Thymus (tissue), 11 donors: Measurements from ENCODE around the gene KCNQ1. TPM values are rescaled to one million over a fixed set of nuclear protein-coding genes. Genes with fewer than 3 reads are reported as not detected.

Source experiments
- DNase-seq, 9 donors: peaks; one replicate each; pipeline ENCODE4 v3.0.0-alpha.2; 2013; ENCODE audit warnings: low spot score in 9 of 9, low read depth in 6 of 9, missing footprints in 1 of 9
- H3K27ac ChIP-seq, 2 donors: one replicate each; pipeline ENCODE4 v1.5.1; 2013; ENCODE audit warnings: control low read depth in 1 of 2, low read depth in 1 of 2, low read length in 1 of 2, mild to moderate bottlenecking in 1 of 2, moderate library complexity in 1 of 2
- H3K27me3 ChIP-seq, 2 donors: one replicate each; pipeline ENCODE4 v1.5.1; 2013; ENCODE audit warnings: low read length in 1 of 2; ENCODE audit not compliant: control insufficient read depth in 2 of 2, insufficient read depth in 1 of 2
- H3K36me3 ChIP-seq, 2 donors: one replicate each; pipeline ENCODE4 v1.5.1; 2013; ENCODE audit warnings: low read length in 1 of 2, mild to moderate bottlenecking in 1 of 2, moderate library complexity in 1 of 2; ENCODE audit not compliant: control insufficient read depth in 2 of 2, insufficient read depth in 2 of 2
- H3K4me1 ChIP-seq, 2 donors: one replicate each; pipeline ENCODE4 v1.5.1; 2013; ENCODE audit warnings: low read length in 2 of 2; ENCODE audit not compliant: control insufficient read depth in 2 of 2, insufficient read depth in 2 of 2
- H3K4me3 ChIP-seq, 2 donors: one replicate each; pipeline ENCODE4 v1.5.1; 2013; ENCODE audit warnings: low read length in 2 of 2, control low read depth in 1 of 2, mild to moderate bottlenecking in 1 of 2
- H3K9me3 ChIP-seq, 2 donors: one replicate each; pipeline ENCODE4 v1.5.1; 2013; ENCODE audit warnings: low read length in 1 of 2, mild to moderate bottlenecking in 1 of 2; ENCODE audit not compliant: control insufficient read depth in 2 of 2, insufficient read depth in 1 of 2
- WGBS: extraction: QIAGEN DNeasy Blood & Tissue Kit; methylation state at CpG from one replicate; pipeline ENCODE4 v1.1.7; 2013; 5-methylcytosine and 5-hydroxymethylcytosine counted together
- polyA plus RNA-seq: library from polyadenylated mRNA; stranded (reverse); fragments of 200-250 nt; gene quantifications from one replicate; pipeline ENCODE4 v1.2.3, GENCODE V29; 2013
- total RNA-seq: library from RNA; stranded (reverse); fragments of 120-200 nt; gene quantifications from one replicate; pipeline ENCODE4 v1.2.4, GENCODE V29; 2013
- donor health status: healthy.

The KCNQ1 gene
- total and polyA plus RNA-seq, 2 donors: 0.94 to 3.7 TPM

DNA sequence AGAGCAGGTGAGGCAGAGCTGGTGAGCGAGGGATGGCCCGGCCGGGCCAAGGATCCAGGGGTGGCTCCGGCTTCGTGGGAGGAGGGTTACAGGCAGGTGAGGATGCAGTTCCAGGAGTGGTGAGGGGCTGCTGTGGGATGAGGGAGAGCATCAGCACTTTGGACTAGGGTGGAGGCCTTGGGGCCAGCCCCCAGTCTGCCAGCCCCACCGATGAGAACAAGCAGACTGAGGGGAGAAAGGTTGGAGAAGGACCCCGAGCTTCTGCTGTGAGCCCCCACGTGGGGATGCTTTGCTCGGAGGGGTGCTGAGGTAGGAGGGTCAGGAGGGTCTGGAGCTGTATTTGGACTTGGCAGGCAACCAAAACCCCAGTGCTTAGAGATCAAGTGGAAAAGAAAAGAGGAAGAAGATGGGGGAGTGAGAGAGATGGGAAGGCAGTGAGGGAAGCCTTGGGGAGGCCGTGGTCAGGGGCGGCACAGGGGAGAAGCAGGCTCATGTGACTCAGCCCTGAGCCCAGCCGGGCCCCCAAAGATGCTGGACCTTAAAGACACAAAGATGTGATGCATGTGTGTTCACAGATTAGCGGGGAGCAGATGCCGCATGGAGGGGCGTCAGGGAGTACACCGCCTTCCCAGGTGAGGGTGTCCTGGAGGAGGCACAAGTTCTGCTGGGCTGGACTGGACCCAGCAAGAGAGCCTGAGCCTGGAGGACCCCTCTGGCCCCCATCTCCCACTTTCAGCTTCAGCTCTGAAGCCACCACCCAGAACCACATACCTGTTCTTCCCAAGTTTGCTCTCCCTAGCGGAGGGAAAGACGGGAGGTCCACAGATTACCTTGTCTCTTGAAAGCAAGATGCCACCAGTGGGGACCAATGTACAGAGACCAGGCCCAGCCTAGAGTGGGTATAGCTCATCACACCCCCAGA lies 349.5 kb downstream of the KCNQ1 start:
- Histone ChIP-seq H3K36me3 (no peaks in the 10 kb centered on the region), H3K27ac (no peak overlapping the region), H3K9me3 (peaks cover 0 to 17% of the 10 kb centered on the region in 2 donors), H3K27me3 (peaks cover 7 to 32% of the 10 kb centered on the region in 2 donors), H3K4me3 (no peak overlapping the region), H3K4me1 (peaks cover 0 to 8% of the 10 kb centered on the region in 2 donors)
- DNase-seq: no peak
- WGBS: 70% methylated on average over 18 of the region's 18 CpGs

DNA sequence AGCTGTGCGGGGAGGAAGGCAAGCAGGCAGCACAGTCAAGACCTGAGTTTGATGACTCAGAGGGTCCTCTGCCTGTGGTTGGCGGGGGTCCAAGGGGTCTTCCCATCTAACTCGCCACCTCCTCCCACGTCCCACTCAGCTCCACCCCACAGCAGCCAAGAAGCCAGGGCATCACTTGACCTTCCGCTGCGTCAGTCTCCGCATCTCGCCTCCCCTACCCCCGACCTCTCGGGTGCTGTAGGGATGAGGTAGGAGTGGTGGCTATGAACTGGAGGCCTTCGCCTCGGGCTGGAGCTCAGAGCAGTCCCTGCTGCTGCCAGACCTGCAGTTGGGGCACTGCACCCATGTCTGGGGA lies 350.1 kb downstream of the KCNQ1 start:
- WGBS: 97% methylated on average over 12 of the region's 12 CpGs
- no peak for DNase-seq
- Histone ChIP-seq H3K27me3 (peaks cover 7 to 26% of the 10 kb centered on the region in 2 donors), H3K27ac (no peak overlapping the region), H3K4me3 (no peak overlapping the region), H3K36me3 (no peaks in the 10 kb centered on the region), H3K9me3 (peaks cover 0 to 23% of the 10 kb centered on the region in 2 donors), H3K4me1 (peaks cover 0 to 8% of the 10 kb centered on the region in 2 donors)

DNA sequence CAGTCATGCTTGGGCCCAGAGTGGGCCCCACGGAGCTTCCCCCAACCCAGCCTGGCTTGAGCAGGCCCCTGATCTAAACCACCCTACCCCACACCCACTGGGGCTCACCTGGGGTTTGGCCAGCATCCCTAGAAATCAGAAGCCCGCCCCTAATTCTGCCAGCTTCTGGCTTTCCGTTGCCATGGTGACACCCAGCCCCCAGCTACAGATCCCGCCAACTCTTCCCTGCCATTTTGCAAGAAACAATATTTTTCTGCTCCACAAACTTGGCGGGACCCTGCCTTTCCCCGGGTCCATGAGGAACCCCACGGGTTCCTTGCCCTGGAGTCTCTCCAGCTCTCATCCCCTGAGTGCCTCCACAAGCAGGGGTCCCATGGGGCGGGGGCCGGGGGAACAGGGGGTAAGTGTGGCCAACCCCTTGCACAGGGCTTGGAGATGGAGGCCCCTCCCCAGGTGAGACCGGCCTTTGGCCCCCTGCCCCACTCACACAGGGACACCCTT lies 350.7 kb downstream of the KCNQ1 start:
- peaks cover 0 to 28% of the 10 kb centered on the region in 2 donors for H3K9me3 ChIP-seq
- H3K27ac ChIP-seq: no peak overlapping the region
- DNase-seq: no peak
- peaks cover 0 to 8% of the 10 kb centered on the region in 2 donors for H3K4me1 ChIP-seq
- peaks cover 4 to 20% of the 10 kb centered on the region in 2 donors for H3K27me3 ChIP-seq
- H3K36me3 ChIP-seq: no peaks in the 10 kb centered on the region
- WGBS: 98% methylated on average over 10 of the region's 10 CpGs
- H3K4me3 ChIP-seq: no peak overlapping the region

DNA sequence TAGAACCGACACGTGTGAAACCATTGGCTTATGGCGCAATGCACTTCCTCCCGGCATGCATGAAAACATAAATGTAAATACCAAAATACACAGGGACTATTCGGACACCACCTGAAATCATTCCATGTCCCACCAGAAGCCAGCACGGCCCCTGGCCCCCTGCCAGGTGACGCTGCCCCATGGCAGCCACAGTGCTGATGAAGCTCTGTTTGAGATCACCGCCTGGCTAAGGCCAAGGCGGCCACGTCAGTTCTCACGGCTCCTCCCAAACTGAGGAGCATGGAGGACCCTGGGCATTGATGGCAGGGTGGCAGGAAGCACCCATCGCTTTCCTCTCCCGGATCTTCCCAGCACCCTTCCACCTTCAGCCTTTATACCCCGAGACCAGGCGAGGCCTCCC lies 351.3 kb downstream of the KCNQ1 start:
- H3K9me3 ChIP-seq: peaks cover 0 to 28% of the 10 kb centered on the region in 2 donors
- H3K36me3 ChIP-seq: no peaks in the 10 kb centered on the region
- peaks cover 1 to 15% of the 10 kb centered on the region in 2 donors for H3K27me3 ChIP-seq
- peaks cover 0 to 8% of the 10 kb centered on the region in 2 donors for H3K4me1 ChIP-seq
- no peak for DNase-seq
- H3K27ac ChIP-seq: no peak overlapping the region
- H3K4me3 ChIP-seq: no peak overlapping the region
- WGBS: 98% methylated on average over 15 of the region's 15 CpGs

DNA sequence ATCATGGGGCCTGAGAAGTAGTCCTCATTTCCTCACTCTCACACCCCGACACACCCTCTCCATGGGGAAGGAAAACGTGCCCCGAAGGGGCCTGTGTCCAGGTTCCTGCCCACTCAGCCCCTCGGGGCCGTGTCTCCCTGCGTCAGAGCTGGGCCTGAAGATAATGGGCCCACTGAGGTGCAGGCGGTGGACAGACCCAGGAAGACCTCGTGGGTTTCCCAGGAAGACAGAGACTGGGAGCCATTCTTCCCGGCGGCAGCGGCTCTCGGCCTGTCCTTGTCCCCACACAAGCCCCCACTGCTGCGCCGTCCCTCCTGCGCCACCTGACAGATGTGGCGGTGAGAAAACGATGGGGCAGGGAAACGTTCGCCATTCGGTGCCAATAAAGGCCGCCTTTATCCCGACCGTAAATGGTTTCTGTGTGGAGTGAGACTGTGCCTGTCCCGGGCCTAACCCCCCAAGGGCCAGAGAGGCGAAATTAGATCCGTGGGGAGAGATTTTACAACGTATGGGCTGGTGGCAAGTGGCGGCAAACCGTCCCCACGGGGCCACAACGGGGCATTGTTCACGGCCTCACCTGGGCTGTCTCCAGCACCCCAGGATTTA lies 351.8 kb downstream of the KCNQ1 start:
- H3K9me3 ChIP-seq: peaks cover 0 to 28% of the 10 kb centered on the region in 2 donors
- 93% methylated on average over 32 of the region's 32 CpGs for WGBS
- DNase-seq: no peak
- H3K36me3 ChIP-seq: no peaks in the 10 kb centered on the region
- no peak overlapping the region for H3K4me3 ChIP-seq
- no peak overlapping the region for H3K27ac ChIP-seq
- H3K27me3 ChIP-seq: peaks cover 0 to 12% of the 10 kb centered on the region in 2 donors
- peaks cover 0 to 3% of the 10 kb centered on the region in 2 donors for H3K4me1 ChIP-seq

DNA sequence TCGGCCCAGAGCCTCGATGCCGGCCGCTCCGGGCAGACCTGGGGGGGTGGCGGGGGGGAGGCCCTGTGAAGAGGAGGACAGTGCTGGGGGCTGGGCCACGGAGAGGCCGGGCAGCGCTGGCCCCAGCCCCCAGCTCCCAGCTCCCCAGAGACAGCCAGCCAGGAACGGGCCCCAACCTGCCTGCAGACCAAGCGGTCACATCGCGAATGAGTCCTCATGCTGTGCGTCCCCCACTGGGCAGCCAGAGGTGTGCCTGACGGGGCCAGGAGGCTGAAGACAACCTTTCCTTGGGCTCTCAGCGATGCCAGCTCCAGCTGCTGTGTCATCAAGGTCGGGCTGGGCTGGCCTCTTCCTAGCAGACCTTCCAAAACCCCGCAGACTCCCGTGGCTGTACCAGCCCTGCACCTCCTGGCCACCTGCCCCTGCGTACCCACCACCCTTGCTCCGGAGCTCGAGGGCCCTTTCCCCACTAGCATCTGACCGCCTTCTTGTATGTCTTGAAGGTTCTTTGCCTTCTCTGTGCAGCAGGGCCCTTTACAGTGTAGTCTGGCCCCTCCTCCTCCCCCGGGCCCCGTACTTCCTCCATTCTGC lies 352.4 kb downstream of the KCNQ1 start:
- 90% methylated on average over 25 of the region's 25 CpGs for WGBS
- Histone ChIP-seq H3K27ac (no peak overlapping the region), H3K36me3 (no peaks in the 10 kb centered on the region), H3K4me1 (no peaks in the 10 kb centered on the region), H3K4me3 (no peak overlapping the region), H3K27me3 (peaks cover 0 to 5% of the 10 kb centered on the region in 2 donors), H3K9me3 (peaks cover 0 to 22% of the 10 kb centered on the region in 2 donors)
- no peak for DNase-seq

DNA sequence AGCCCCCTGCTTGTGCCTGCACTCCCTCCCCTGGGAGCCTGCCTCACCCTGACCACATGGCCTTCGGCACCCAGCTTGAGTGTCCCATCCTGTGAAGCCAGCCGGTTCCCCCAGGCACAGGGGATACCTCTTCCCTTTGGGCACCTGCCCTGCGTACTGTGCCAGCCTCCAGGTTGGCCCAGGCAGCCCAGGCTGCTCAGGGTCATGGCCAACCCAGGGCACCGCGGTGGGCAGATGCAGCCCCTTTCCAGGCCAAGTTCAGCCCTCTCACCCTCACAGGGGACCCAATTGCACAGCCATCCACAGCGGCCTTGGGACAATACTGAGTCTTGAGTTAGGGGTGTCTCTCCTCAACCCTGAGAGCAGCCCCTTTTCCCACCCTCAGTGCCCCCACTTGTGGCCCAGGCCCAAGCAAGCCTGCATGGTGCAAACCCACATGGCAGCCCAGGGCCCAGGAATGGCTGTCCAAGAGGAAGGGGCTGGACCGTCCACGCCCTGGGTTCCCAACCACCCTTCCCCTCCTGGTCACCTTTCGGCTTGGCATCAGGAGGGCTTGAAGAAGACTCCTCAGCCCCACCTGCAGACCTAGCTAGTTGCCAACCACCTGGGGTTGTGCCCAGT lies 353.0 kb downstream of the KCNQ1 start:
- no peak for DNase-seq
- Histone ChIP-seq H3K9me3 (peaks cover 0 to 20% of the 10 kb centered on the region in 2 donors), H3K27ac (no peak overlapping the region), H3K27me3 (peaks cover 0 to 2% of the 10 kb centered on the region in 2 donors), H3K4me3 (no peak overlapping the region), H3K4me1 (no peaks in the 10 kb centered on the region), H3K36me3 (no peaks in the 10 kb centered on the region)
- WGBS: 95% methylated on average over 9 of the region's 9 CpGs

DNA sequence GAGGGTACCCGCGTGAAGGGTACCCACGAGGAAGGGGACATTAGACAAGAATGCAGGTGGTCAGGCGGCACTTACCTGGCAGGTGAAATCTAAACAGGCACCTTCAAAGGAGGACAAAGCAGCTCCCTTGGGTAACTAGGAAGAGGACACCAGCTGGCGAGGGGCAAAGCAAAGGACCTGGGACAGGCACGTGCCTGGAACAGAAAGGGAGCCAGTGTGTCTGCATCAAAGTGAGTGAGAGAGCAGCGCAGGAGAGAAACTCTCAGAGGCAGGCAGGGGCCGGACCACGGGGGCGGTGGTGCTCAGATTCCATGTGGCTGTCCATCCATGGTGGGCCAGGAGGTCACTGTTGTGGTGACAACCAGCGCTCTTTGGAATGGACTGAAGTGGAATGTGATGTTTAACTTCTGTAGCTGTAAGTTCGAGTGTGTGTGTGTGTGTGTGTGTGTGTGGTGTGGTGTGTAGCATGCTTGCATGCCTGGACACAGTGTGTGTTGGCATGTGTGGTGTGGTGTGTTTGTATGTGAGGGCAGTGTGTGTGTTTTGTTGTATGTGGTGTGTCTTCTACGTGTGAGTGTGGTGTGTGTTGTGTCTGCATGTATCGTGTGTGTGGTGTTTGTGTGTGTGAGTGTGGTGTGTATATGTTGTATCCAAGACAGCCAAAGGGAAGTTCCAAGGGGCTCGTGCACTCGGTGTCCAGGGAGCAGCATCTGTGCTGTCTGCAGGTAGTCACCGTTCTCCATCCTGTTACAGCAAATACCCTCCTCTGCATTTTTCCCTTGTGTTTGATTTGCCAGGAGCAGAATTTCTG lies 354.3 kb downstream of the KCNQ1 start:
- no peak for DNase-seq

More for the DNA sequence above, 354.3 kb downstream of the KCNQ1 start:
- no peaks in the 10 kb centered on the region for H3K27me3 ChIP-seq
- H3K4me3 ChIP-seq: no peak overlapping the region
- 97% methylated on average over 17 of the region's 17 CpGs for WGBS
- H3K36me3 ChIP-seq: no peaks in the 10 kb centered on the region
- H3K27ac ChIP-seq: no peak overlapping the region
- no peaks in the 10 kb centered on the region for H3K4me1 ChIP-seq
- peaks cover 0 to 20% of the 10 kb centered on the region in 2 donors for H3K9me3 ChIP-seq
